Ishikawa (cell line): ENCODE data around the gene REG4.

ENCODE experiments used
- CREB1 ChIP-seq: IDR thresholded peaks from 2 replicates; pipeline ENCODE4 v1.6.1; 2012; ENCODE audit warnings: low read depth
- EP300 ChIP-seq: IDR thresholded peaks from 2 replicates; pipeline ENCODE4 v1.6.1; 2012; ENCODE audit warnings: borderline replicate concordance
- FOXM1 ChIP-seq: IDR thresholded peaks from 2 replicates; pipeline ENCODE4 v1.6.1; 2012; ENCODE audit warnings: low read depth, borderline replicate concordance
- TF ChIP-seq, protein P1 (sequence below): IDR thresholded peaks from 2 replicates; pipeline ENCODE4 v1.6.1; 2012; ENCODE audit warnings: low read depth, mild to moderate bottlenecking

DNA sequence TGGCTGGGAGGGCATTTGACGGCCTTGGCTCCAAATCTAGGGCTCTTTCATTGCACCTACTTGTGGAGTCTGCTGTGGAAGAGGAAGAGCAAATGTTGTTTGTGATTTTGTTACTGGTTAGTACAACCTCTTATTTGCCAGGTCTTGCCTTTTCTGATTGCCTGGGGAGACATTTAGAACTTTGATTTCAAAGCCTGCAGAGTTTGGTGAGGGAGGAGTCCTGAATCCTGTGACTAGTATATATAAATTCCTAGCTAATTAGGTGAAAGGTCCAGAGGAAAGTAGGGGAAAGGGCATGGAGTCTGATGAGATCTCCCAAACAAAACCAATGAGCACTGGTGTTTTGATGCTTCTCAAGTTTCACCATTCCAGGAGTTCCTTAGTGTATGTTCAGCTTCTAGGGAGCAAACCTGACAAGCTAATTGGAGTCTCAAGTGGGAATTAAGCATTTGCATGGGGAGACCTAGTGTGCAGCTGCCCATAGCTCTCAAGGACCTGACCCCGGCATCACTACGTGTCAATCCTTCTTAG, 37.5 kb downstream of the REG4 start:
- TF ChIP-seq FOXM1 (no peak), CREB1 (no peak), EP300 (no peak)
- TF ChIP-seq, protein P1, sequence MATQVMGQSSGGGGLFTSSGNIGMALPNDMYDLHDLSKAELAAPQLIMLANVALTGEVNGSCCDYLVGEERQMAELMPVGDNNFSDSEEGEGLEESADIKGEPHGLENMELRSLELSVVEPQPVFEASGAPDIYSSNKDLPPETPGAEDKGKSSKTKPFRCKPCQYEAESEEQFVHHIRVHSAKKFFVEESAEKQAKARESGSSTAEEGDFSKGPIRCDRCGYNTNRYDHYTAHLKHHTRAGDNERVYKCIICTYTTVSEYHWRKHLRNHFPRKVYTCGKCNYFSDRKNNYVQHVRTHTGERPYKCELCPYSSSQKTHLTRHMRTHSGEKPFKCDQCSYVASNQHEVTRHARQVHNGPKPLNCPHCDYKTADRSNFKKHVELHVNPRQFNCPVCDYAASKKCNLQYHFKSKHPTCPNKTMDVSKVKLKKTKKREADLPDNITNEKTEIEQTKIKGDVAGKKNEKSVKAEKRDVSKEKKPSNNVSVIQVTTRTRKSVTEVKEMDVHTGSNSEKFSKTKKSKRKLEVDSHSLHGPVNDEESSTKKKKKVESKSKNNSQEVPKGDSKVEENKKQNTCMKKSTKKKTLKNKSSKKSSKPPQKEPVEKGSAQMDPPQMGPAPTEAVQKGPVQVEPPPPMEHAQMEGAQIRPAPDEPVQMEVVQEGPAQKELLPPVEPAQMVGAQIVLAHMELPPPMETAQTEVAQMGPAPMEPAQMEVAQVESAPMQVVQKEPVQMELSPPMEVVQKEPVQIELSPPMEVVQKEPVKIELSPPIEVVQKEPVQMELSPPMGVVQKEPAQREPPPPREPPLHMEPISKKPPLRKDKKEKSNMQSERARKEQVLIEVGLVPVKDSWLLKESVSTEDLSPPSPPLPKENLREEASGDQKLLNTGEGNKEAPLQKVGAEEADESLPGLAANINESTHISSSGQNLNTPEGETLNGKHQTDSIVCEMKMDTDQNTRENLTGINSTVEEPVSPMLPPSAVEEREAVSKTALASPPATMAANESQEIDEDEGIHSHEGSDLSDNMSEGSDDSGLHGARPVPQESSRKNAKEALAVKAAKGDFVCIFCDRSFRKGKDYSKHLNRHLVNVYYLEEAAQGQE: no peak
